ENCODE measurements around the gene TACC3.

The TACC3 gene

GRCh38 chr4:1786544-1787362 lies 65.4 kb downstream of the TACC3 start:
- peaks cover 7% of the 10 kb centered on the region for H3K27me3 ChIP-seq (ENCODE audit: insufficient read depth, low read length)
- H2AFZ ChIP-seq (ENCODE audit: low read depth, low read length): no peak overlapping the region
- no peak overlapping the region for H3K4me3 ChIP-seq (ENCODE audit: low read length)
- H3K36me3 ChIP-seq (ENCODE audit: insufficient read depth, low read length): no peaks in the 10 kb centered on the region
- H3K9me3 ChIP-seq (ENCODE audit: low read length): no peaks in the 10 kb centered on the region
- peaks cover 38% of the 10 kb centered on the region for H3K4me1 ChIP-seq (ENCODE audit: insufficient read depth, low read length)

GRCh38 chr4:1787411-1788077 lies 66.2 kb downstream of the TACC3 start:
- H2AFZ ChIP-seq (ENCODE audit: low read depth, low read length): no peak overlapping the region
- no peaks in the 10 kb centered on the region for H3K9me3 ChIP-seq (ENCODE audit: low read length)
- peaks cover 7% of the 10 kb centered on the region for H3K27me3 ChIP-seq (ENCODE audit: insufficient read depth, low read length)
- no peaks in the 10 kb centered on the region for H3K36me3 ChIP-seq (ENCODE audit: insufficient read depth, low read length)
- peaks cover 38% of the 10 kb centered on the region for H3K4me1 ChIP-seq (ENCODE audit: insufficient read depth, low read length)
- no peak overlapping the region for H3K4me3 ChIP-seq (ENCODE audit: low read length)

- Histone ChIP-seq H3K4me1 (ENCODE audit: insufficient read depth, low read length) (peaks cover 38% of the 10 kb centered on the region), H3K4me3 (ENCODE audit: low read length) (no peak overlapping the region), H3K36me3 (ENCODE audit: insufficient read depth, low read length) (no peaks in the 10 kb centered on the region), H2AFZ (ENCODE audit: low read depth, low read length) (no peak overlapping the region), H3K9me3 (ENCODE audit: low read length) (no peaks in the 10 kb centered on the region), H3K27me3 (ENCODE audit: insufficient read depth, low read length) (peaks cover 7% of the 10 kb centered on the region)
Measured at GRCh38 chr4:1788254-1788973, 67.1 kb downstream of the TACC3 start.

GRCh38 chr4:1789552-1789951 lies 68.2 kb downstream of the TACC3 start:
- Histone ChIP-seq H2AFZ (ENCODE audit: low read depth, low read length) (no peak overlapping the region), H3K4me1 (ENCODE audit: insufficient read depth, low read length) (peaks cover 32% of the 10 kb centered on the region), H3K36me3 (ENCODE audit: insufficient read depth, low read length) (no peaks in the 10 kb centered on the region), H3K4me3 (ENCODE audit: low read length) (no peak overlapping the region), H3K27me3 (ENCODE audit: insufficient read depth, low read length) (peaks cover 7% of the 10 kb centered on the region), H3K9me3 (ENCODE audit: low read length) (no peaks in the 10 kb centered on the region)

- no peak overlapping the region for H3K4me3 ChIP-seq (ENCODE audit: low read length)
- H3K4me1 ChIP-seq (ENCODE audit: insufficient read depth, low read length): peaks cover 27% of the 10 kb centered on the region
- no peaks in the 10 kb centered on the region for H3K36me3 ChIP-seq (ENCODE audit: insufficient read depth, low read length)
- H2AFZ ChIP-seq (ENCODE audit: low read depth, low read length): no peak overlapping the region
- peaks cover 7% of the 10 kb centered on the region for H3K27me3 ChIP-seq (ENCODE audit: insufficient read depth, low read length)
- no peaks in the 10 kb centered on the region for H3K9me3 ChIP-seq (ENCODE audit: low read length)
Measured at GRCh38 chr4:1790005-1790404, 68.7 kb downstream of the TACC3 start.

- no peak overlapping the region for H3K4me3 ChIP-seq (ENCODE audit: low read length)
- no peak overlapping the region for H2AFZ ChIP-seq (ENCODE audit: low read depth, low read length)
- peaks cover 5% of the 10 kb centered on the region for H3K27me3 ChIP-seq (ENCODE audit: insufficient read depth, low read length)
- peaks cover 7% of the 10 kb centered on the region for H3K36me3 ChIP-seq (ENCODE audit: insufficient read depth, low read length)
- H3K4me1 ChIP-seq (ENCODE audit: insufficient read depth, low read length): peaks cover 34% of the 10 kb centered on the region
- no peaks in the 10 kb centered on the region for H3K9me3 ChIP-seq (ENCODE audit: low read length)
Measured at GRCh38 chr4:1792158-1792831, 71.0 kb downstream of the TACC3 start.

GRCh38 chr4:1792832-1793495 lies 71.6 kb downstream of the TACC3 start, which contains the start of gene FGFR3:
Gene FGFR3 (plus strand): TSS chr4:1793293. CDS start chr4:1793935, 642 bp downstream.
- Histone ChIP-seq H3K9me3 (ENCODE audit: low read length) (no peaks in the 10 kb centered on the region), H3K27me3 (ENCODE audit: insufficient read depth, low read length) (peaks cover 3% of the 10 kb centered on the region), H3K4me1 (ENCODE audit: insufficient read depth, low read length) (peaks cover 32% of the 10 kb centered on the region), H2AFZ (ENCODE audit: low read depth, low read length) (no peak within 1 kb of the TSS), H3K36me3 (ENCODE audit: insufficient read depth, low read length) (peaks cover 8% of the 10 kb centered on the region), H3K4me3 (ENCODE audit: low read length) (peak within 1 kb of the TSS; percentile 90)

- peaks cover 3% of the 10 kb centered on the region for H3K27me3 ChIP-seq (ENCODE audit: insufficient read depth, low read length)
- peaks cover 8% of the 10 kb centered on the region for H3K36me3 ChIP-seq (ENCODE audit: insufficient read depth, low read length)
- H2AFZ ChIP-seq (ENCODE audit: low read depth, low read length): no peak overlapping the region
- no peaks in the 10 kb centered on the region for H3K9me3 ChIP-seq (ENCODE audit: low read length)
- H3K4me1 ChIP-seq (ENCODE audit: insufficient read depth, low read length): peaks cover 28% of the 10 kb centered on the region
- H3K4me3 ChIP-seq (ENCODE audit: low read length): peak overlapping the region; percentile 90
Measured at GRCh38 chr4:1793496-1793840, 72.1 kb downstream of the TACC3 start.

- H3K9me3 ChIP-seq (ENCODE audit: low read length): no peaks in the 10 kb centered on the region
- H3K27me3 ChIP-seq (ENCODE audit: insufficient read depth, low read length): peaks cover 3% of the 10 kb centered on the region
- H3K4me1 ChIP-seq (ENCODE audit: insufficient read depth, low read length): peaks cover 28% of the 10 kb centered on the region
- no peak overlapping the region for H2AFZ ChIP-seq (ENCODE audit: low read depth, low read length)
- H3K4me3 ChIP-seq (ENCODE audit: low read length): peak overlapping the region; percentile 90
- peaks cover 15% of the 10 kb centered on the region for H3K36me3 ChIP-seq (ENCODE audit: insufficient read depth, low read length)
Measured at GRCh38 chr4:1793940-1794808, 72.9 kb downstream of the TACC3 start.

All from neuron (in vitro differentiated cells).